Measurements from ENCODE around the gene NUP85.

- TF ChIP-seq EZH2 (IDR thresholded peaks at IDR 0.05; ENCODE audit: borderline replicate concordance, low read length) (no peak), CTCF (conservative IDR thresholded peaks at IDR 0.05 in 1 of 2, IDR thresholded peaks at IDR 0.05 in 1 of 2; ENCODE audit: extremely low read depth in 1 of 2, insufficient read depth in 1 of 2, low read depth in 1 of 2, low read length in 2 of 2) (no peak)
Measured at GRCh38 chr17:75273977-75274708, 68.7 kb downstream of the NUP85 start.
